Lower leg skin (tissue), 3 donors: ENCODE measurements around the gene FAM72A.
"Not testable (repeated sequence)": the region's sequence is repeated elsewhere in the genome, so short reads cannot be mapped to it uniquely, and the experiment has no call there.

Experiments used
- POLR2A ChIP-seq, 2 donors: fragments of 450-650 bp; IDR thresholded peaks; one replicate each; pipeline ENCODE4 v1.6.1; 2016 to 2017; ENCODE audit warnings: antibody characterized with exemption in 2 of 2, mild to moderate bottlenecking in 1 of 2, moderate library complexity in 1 of 2
- TF ChIP-seq, protein P1 (sequence below), 3 donors: fragments of 450-650 bp; IDR thresholded peaks; one replicate each; pipeline ENCODE4 v1.5.1; 2016; ENCODE audit warnings: antibody characterized with exemption in 3 of 3, mild to moderate bottlenecking in 3 of 3, moderate library complexity in 2 of 3

DNA sequence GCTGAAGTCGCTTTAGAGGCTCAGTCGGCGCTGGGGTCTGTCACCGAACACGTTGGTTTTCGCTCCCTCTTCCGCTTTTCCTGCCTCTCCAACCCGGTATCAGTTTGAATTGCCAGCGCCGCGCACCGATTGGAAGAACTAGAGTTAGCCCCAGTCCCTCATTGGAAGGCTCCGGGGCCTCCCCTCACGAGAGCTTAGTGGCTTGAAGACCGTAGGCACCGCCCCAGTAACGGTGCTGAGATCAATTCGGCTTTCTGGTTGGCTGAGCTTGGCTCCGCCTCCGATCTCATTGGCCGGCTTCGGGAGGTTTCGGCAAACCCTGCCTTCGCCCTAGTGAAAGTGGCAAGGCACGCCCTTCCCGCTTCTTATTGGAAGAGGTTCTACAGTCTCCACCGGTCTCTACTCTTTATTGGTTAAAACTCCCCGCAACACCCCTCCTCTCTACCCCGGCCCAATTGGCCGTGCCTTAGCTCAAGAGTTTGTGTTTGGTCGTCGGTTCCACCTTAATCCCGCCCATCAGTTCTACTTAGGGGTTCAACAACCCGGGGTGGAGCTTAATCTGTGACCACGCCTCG, at the start of gene FAM72A:
- TF ChIP-seq, protein P1, sequence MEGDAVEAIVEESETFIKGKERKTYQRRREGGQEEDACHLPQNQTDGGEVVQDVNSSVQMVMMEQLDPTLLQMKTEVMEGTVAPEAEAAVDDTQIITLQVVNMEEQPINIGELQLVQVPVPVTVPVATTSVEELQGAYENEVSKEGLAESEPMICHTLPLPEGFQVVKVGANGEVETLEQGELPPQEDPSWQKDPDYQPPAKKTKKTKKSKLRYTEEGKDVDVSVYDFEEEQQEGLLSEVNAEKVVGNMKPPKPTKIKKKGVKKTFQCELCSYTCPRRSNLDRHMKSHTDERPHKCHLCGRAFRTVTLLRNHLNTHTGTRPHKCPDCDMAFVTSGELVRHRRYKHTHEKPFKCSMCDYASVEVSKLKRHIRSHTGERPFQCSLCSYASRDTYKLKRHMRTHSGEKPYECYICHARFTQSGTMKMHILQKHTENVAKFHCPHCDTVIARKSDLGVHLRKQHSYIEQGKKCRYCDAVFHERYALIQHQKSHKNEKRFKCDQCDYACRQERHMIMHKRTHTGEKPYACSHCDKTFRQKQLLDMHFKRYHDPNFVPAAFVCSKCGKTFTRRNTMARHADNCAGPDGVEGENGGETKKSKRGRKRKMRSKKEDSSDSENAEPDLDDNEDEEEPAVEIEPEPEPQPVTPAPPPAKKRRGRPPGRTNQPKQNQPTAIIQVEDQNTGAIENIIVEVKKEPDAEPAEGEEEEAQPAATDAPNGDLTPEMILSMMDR (IDR thresholded peaks at IDR 0.05): not testable (repeated sequence)
- TF ChIP-seq POLR2A (IDR thresholded peaks at IDR 0.05): not testable (repeated sequence)
